HG03025 (cell line): ENCODE data around the gene CREB5.
A peak's percentile ranks its signal among the peaks of the same experiment; 100 is the strongest.

Source experiments
- ATAC-seq: cut with Tn5 transposase; IDR thresholded peaks from one replicate; pipeline ENCODE4 v1.9.1; 2021; ENCODE audit warnings: mild to moderate bottlenecking, moderate library complexity; ENCODE audit not compliant: unreplicated experiment, low FRiP score

Gene CREB5

DNA sequence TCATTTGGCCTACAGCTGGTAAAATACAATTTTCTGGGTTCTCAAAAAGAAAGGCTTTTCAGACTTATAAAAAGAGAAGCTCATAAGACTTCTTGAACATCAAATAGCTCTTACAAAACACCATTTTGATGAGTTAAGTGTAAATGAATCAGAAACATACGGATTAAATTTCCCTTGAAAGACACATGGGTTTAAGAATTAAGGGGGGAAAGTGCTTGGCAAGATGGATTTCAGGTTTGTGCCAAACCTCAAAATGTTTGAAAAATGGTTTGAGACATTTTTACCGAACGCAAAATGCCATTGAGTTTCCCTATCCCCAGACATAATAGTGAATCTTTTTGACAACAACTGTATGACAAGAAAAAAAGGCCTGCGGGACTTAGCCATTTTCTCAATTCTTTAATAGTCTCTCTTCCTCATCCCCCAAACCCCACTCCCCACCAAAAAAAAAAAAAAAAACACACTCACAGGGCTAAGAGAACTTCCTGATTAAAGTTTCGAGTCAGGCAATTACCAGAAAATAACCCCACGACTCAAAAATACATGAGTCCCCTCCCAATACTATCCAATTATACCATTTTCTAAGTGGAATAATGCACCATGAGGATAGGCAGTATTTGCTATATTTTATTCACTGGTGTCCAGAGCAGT lies 285.7 kb downstream of the CREB5 start:
- ATAC-seq = no peak

DNA sequence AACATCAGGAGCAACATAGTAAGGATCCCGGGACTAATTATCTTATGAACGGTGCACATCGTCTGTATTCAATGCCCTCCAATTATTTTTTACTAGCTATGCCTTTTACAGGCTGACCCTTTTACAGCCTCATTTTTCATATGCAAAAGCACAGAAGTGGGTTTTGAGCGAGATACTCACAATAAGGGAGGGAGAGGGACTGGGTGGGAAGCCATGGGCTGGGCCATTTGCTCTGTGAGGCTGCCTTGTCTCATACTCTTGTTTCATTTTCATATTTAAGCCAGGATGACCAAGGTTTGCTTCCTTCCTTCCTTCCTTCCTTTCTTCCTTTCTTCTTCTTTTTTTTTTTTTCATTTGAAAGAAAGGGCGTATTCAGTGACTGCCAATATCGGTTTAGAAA lies 286.5 kb downstream of the CREB5 start:
- ATAC-seq = no peak

DNA sequence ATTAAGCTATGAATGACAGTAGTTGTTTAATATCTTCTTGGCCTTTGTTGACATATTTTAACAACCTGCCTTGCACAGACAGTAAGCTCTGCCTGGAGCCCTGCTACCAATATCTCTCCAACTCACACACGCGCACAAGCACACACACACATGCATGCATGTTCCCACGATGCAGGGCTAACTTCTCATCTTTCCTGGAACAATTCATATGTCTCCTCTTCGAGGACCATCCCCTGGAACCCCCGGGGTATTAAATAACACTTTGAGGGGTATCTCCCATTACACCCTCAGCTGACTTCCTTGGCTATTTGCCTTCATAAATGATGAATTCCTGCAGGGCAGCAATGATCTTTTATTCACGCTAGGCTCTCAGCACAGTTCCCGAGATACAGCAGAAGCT lies 287.8 kb downstream of the CREB5 start:
- ATAC-seq = no peak

DNA sequence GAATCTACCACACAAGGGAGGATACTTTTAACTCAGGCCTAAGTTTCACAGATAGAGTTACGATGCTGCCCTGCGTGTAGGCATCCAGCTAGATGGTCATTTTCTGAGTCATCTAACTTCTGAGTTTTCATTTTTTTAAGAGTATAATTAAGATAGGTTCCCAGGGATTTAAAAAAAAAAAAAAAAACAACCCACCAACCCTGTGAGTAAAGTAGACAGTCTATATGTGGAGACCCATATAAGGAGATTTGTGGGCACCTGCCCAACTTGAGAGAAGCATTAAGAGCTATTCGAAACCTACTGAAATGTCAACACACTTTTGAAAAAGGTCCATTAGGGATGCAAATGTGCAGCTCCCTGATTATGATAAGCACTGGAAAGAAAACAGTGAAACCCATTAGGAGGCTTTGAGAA lies 288.5 kb downstream of the CREB5 start:
- ATAC-seq = no peak

DNA sequence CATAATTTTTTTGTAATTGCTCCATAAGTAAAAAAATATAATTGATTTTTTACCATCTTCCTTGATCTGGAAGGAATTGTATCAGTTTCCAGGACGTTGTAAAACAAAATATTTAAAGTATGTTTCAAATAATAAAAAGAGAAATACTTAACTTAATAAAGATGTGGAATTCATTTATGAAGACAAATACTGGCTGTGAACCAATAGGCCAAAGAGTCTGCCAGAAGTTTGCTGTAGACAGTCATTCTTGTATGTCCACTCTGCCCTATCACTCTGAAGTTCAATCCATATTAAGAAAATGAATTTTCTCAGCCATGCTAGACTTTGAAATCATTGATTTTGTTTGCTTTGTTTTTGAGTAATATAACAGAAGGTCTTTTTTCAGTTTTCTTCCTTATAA lies 289.4 kb downstream of the CREB5 start:
- no peak for ATAC-seq

DNA sequence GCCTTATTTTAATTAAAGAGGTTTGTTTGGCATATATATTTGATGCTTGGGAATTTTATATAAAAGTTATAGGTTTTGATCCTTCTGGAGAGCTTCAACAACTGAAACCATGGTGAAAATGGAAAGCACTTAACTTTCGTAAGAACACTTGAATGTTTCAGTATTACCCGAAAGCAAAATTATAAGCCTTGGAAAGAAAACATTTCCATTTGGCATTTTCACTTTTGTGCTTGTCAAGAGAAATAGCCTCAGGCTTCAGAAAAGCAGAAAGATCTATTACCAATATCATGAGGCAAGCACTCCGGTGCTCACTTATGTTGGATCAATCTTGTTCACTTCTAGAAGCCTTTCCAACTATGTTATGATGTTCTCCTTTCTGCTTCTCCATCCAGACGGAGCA lies 289.9 kb downstream of the CREB5 start:
- ATAC-seq = no peak

DNA sequence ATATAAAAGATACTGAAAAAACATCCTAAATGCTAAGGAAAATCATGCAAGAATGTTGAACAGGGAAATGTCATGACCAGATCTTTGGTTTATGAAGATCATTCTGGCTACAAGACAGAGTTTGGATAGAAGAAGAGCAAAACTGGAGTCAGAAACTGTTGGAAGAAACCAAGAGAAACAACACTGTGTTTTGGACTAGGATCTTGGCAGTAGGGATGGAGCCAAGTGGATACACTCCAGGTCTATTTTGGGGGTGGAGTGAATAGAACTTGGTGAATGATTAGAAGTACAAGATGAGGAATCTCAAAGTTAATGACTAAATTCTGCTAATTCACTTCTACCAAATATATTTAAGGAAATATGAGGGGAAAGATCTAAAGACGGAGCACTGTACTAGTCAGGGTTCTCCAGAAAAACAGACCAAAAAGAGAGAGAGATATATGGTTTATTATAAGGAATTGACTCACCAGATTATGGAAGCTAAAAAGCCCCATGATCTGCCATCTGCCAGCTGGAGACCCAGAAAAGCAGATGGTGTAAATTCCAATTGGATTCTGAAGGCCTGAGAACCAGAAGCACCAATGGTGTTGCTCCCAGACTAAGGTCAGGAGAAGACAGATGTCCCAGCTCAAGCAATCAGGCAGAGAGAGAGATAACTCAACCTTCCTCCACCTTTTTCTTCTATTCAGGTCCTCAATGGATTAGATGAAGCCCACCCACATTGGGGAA lies 290.9 kb downstream of the CREB5 start:
- ATAC-seq = no peak

DNA sequence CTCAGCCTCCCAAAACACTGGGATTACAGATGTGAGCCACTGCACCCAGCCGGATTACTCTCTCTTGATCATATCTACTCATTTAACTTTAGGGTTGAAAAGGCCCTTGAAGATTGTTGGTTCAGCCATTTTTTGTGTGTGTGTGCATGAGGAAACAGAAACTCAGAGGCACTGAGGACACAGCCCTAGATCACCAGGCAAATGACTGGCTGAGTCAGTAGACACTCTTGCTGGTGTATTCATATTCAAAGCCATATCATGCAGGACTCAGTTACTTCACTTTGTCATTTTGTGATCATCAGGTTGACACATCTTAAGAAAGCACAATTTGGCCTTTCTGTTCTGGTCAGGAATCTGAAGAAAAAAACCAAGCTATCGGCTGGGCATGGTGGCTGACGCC lies 292.4 kb downstream of the CREB5 start:
- ATAC-seq = no peak

DNA sequence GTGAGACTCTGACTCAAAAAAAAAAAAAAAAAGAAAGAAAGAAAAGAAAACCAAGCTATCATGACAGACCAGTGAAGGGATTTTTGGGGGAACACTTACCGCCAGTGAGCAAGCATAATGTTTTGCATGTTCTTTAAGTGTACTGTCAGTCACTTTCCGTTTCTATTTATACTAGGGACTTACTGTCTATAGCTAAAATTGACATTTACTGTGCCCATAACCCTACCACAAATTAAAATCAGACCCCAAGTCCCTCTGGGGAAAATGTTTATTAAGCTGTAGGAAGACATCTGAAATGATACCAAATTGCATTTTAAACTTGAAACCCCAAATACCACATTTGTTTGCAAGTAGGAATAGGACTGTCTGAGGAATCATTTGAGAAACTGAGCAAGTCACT lies 293.0 kb downstream of the CREB5 start:
- ATAC-seq = peak; percentile 85

DNA sequence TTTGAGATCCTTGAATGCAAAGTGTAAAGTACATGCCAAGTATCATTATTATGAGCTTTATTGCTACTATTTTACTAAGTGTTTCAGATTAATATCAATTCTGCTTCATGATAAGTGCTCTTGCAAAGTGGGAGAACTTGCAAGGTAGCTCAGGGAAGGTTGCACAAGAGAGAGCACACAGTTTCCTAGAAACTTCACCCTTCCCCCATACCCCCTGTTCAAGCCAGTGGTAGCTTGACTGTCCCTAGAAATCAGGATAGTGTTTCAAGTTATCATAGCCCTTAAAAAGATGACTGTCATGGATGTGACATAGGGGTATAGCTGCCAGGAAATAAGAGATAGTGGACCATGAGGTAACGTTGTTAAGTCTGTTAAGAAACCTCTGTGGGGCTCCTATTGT lies 294.3 kb downstream of the CREB5 start:
- no peak for ATAC-seq

DNA sequence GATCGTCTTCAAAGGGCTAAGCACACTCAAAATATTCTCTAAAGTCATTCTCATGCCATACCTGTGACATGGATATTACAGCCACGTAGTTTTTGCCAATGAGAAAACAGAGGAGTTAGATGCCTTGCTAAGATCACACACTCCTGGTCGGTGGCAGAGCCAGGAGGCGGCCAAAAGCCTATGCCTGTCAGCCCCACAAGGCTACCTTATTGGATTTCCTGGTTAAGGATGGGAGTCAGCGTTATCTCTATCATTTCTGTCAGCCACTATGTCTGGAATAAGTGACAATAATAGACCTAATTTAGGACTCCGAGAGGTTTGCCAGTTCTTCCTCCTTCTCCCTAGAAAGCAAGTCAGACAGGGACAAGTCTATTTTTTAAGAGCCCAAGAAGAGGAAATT lies 295.0 kb downstream of the CREB5 start:
- ATAC-seq = no peak

DNA sequence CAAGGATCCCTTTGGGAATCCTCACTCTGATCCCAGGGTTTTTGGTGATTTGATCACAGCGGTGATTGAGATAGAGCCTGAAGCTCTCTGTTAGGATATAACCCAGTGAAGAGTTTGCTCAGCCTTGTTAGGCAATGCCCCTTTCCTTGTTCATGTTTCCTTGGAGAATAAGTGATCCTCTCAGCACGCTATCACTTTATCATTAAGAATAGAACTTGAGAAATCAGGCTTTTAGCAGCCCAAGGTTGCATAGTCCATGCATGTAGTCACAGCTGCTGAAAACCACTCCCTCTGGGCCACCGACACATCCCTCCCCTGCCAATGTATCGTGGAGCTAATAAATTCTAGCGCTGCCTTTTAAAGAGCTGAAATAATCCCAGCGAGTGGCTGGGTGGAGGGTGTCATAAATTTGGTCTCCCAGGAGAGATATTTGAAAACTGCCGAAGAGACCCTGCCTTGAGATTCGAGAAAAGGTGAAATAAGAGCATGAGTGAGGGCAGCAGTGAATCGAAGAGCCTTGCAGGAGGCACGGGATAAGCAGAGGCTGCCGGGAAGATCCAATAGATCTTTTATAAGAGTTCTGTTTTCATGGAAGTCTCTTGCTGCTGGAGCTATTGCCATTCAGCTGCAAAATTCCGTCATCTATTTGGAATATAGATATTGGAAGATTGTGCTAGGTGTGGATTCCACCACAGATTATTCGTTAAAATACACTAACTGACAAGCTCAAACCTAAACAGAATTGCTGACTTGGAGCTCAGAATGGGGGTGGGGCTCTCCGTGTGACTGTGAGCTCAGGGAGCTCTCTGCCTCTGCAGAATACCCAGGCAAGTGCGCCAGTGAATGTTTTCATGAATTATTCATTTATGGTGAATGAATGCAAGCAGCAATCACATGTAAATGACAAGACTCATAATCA lies 296.0 kb downstream of the CREB5 start:
- ATAC-seq = no peak

DNA sequence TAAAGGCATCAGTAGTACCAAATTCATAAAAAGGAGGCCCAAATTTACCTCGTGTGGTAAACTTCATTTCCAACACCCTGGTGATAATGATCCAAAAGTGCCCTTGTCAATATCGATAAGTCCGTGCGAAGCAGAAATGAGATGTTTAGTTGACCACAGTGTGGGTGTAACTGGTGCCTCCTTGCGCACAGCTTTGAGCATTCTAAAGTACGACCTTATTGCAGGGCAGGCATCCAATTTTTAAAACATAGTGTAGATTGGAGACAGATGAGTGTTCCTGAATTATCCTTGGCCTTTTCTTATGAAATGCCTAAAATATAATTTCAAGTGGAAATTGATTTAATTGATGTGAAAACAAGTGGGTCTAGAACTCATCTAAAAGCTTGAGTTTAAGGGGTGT lies 297.4 kb downstream of the CREB5 start:
- ATAC-seq = no peak

DNA sequence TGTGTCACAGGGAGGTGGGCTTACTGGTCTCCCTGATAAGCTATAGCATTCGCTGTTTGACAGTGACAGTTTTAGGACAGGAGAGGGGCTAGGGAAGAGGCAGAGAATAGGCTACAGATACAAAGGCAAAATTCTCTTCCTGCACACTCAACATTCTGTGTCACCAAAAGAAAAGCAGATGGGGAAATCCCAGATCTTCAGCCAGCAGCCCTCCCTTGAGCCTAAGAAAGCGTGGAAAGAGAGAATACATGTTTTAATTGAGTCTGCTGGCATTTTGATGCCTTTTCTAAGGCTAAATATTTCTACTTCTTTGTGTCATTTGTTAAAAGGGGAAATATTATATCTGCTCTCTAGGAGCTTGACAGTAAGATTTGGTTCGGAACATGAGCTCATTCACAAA lies 298.8 kb downstream of the CREB5 start:
- no peak for ATAC-seq

DNA sequence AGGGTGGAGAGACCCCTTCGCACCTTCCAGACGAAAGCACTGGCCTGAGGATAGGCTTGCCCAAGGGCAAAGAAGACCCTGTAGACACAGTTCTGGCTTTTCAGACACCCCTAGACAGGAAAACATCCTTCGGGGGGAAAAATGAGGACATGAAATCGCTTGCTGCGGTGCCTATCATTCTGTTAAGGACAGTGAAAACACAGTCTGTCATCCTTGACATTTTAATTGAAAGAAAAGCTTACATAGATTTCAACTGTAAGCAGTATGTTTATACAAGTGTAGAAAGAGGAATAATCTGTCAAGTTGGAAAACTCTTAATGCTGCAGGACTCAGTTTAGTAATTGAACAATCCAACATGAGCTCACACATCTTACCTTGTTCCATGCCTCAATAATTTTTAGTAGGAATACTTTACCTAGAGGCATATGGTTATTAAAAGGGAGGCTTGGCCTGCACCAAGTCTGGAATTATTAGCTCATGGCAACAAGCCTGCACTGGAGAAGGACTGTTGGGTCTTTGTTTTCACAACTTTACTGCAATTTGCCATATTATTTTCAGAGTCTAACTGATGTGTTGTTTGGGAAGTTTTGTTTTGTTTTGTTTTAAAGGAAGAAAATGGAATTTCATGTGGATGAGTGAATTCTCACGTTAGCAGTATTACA lies 302.3 kb downstream of the CREB5 start:
- no peak for ATAC-seq

DNA sequence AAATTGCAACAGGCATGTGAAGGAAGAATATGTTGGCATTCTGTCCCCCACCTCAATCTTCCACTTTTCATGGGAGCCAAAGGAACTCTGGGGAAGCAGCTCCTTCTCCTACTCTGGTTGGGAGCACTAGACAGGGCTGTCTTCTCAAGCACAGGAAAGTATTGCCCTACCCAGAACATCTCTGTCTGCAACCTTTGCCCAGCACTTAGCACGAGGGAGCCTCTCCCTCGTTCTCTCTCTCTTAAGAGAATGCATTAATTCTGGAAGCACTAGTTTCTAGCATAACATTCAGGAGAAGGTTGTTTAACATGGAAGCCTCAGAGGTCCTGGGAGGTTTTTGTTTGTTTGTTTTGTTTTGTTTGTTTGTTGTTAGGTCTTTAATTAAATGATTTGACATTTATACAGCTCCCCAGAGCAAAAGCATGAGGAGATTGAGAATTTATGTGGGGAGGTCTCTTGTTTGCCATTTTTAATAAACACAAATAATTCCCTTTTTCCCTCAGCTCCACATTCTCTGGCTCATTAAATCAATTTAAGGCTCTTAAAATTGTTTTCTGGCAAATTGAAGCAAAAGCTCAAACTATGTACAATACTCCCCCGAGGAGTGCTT lies 305.2 kb downstream of the CREB5 start:
- no peak for ATAC-seq

DNA sequence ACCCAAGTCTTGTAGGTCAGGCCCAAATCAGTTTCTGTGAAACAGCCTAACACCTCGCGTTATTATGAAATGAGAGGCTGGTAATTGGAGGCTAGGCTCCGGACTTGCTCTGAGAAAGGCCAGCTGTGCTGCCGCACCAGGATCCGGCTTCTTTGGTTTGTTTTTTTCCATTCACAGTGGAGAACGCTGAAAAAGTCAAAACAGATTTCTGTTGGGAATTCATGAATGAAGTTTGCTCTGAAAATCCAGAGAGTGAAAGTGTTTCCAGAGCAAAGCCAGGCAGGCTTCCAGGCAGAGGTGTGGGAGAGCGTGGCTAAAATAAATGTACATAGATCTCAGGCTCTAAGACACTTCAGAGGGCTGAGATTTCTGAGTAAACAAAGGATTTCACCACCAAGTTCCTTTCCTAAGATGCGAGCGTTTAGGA lies 305.8 kb downstream of the CREB5 start:
- ATAC-seq = no peak

DNA sequence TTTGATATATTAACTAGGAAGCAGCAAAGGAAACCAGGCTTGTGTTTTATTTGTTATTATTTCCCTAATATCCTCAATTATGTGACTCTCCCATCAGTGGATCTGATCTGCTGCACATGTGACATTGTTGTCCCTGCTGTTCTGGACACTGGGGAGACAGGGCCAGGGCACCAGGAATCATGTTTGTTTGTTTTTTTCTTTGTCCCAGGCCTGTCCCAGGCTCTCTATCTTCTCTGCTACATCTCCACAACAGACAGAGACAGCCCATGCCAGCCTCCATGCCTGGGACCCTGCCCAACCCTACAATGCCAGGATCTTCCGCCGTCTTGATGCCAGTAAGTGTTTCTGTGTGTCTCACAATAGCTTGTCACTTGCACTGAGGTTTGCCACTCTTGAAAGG lies 306.2 kb downstream of the CREB5 start:
- ATAC-seq = no peak

DNA sequence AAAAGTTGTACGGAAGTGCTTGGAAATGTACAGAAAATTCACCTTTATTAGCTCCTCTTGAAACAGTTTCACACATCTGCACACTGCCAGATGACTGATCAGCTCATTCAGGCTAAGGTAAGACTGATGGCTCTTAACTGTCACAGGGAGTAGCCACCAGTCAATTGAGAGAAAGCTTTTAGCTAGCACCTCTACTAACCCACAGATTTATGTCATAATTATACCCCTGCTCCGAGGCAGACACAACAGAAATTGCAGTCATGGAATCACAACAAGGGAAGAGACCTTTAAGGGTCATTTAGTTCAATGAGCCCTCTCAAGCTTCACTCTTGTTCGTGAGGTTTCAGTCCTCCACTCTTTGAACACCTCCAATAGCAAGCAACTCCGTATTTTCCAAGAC lies 310.4 kb downstream of the CREB5 start:
- no peak for ATAC-seq

DNA sequence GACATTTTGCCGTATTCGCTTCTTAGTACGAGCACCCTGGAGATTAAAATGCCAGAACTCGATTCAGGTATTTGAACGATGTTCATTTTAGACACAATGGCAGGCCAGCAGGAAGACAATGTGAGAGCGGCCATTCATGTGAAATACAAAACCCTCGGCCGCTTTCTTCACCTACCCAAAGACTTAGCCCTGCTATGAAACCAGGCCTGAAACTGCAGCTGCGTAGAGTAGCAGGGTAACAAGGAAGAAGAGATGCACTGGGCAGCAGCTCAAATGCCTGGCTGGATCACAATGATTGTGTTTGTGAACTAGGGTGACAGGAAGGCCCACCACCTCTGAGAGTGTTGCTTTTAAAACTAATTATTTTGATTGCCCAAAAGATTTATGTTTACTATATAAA lies 311.0 kb downstream of the CREB5 start:
- no peak for ATAC-seq
